Fibroblast of lung (primary cell): ENCODE data around the gene CPNE6. TPM values are rescaled to one million over a fixed set of nuclear protein-coding genes. Genes with fewer than 3 reads are reported as not detected.

Experiments used
- DNase-seq, 2 donors: peaks; one replicate each; pipeline versions ENCODE4 v3.0.0 to v3.0.0-alpha.2; 2010; ENCODE audit warnings: low read depth in 2 of 2
- H2AFZ ChIP-seq: 2 replicates; pipeline ENCODE4 v1.5.1; 2012; ENCODE audit warnings: low read length, control low read depth, inconsistent platforms
- H3K27ac ChIP-seq: 2 replicates; pipeline ENCODE4 v1.5.1; 2011; ENCODE audit warnings: low read length, control low read depth; ENCODE audit not compliant: insufficient read depth
- H3K27me3 ChIP-seq: 2 replicates; pipeline ENCODE4 v1.5.1; 2011; ENCODE audit warnings: mild to moderate bottlenecking, low read length; ENCODE audit not compliant: control insufficient read depth, insufficient read depth
- H3K36me3 ChIP-seq: 2 replicates; pipeline ENCODE4 v1.5.1; 2011; ENCODE audit warnings: low read length; ENCODE audit not compliant: control insufficient read depth, insufficient read depth
- H3K4me1 ChIP-seq: 2 replicates; pipeline ENCODE4 v1.5.1; 2011; ENCODE audit warnings: low read length; ENCODE audit not compliant: control insufficient read depth, insufficient read depth; ENCODE audit errors: extremely low read depth
- H3K4me2 ChIP-seq: 2 replicates; pipeline ENCODE4 v1.5.1; 2011; ENCODE audit warnings: low read length, control low read depth; ENCODE audit not compliant: insufficient read depth; ENCODE audit errors: extremely low read depth
- H3K4me3 ChIP-seq, 4 experiments: fragments of 200-600 bp in 1 of 4; sonication (generic) in 1 of 4; replicated peaks in 1 of 4; 2 replicates each; pipeline ENCODE4 v1.5.1; 2011 to 2016; ENCODE audit warnings: low read length in 4 of 4, low read depth in 3 of 4, mild to moderate bottlenecking in 3 of 4, control low read depth in 2 of 4, inconsistent platforms in 1 of 4, mixed read lengths in 1 of 4; ENCODE audit not compliant: insufficient read depth in 1 of 4; ENCODE audit errors: control extremely low read depth in 1 of 4
- H3K79me2 ChIP-seq: 2 replicates; pipeline ENCODE4 v1.5.1; 2012; ENCODE audit warnings: mild to moderate bottlenecking, low read length, inconsistent platforms; ENCODE audit not compliant: control insufficient read depth, insufficient read depth
- H3K9ac ChIP-seq: 2 replicates; pipeline ENCODE4 v1.5.1; 2011; ENCODE audit warnings: mild to moderate bottlenecking, low read length, control low read depth; ENCODE audit not compliant: insufficient read depth
- H3K9me3 ChIP-seq: 2 replicates; pipeline ENCODE4 v1.5.1; 2012; ENCODE audit warnings: low read depth, low read length; ENCODE audit not compliant: control insufficient read depth, insufficient read depth
- H4K20me1 ChIP-seq: 2 replicates; pipeline ENCODE4 v1.5.1; 2011; ENCODE audit warnings: low read length; ENCODE audit not compliant: control insufficient read depth, insufficient read depth; ENCODE audit errors: extremely low read depth
- CTCF ChIP-seq, 2 donors: IDR thresholded peaks in 1 of 2; conservative IDR thresholded peaks in 1 of 2; 1 replicate in 1 of 2; 2 replicates in 1 of 2; pipeline ENCODE4 v1.5.1; 2011 to 2012; ENCODE audit warnings: low read length in 2 of 2, control low read depth in 1 of 2, inconsistent platforms in 1 of 2, low read depth in 1 of 2, mild to moderate bottlenecking in 1 of 2
- EZH2 ChIP-seq: IDR thresholded peaks from 2 replicates; pipeline ENCODE4 v1.5.1; 2012; ENCODE audit warnings: low read length, control low read depth, mild to moderate bottlenecking; ENCODE audit errors: missing control alignments
- polyA plus RNA-seq, 2 donors: library from polyadenylated mRNA; depleted of rRNA in 1 of 2; stranded (reverse) in 1 of 2; unstranded in 1 of 2; fragments of >200 nt; gene quantifications; 2 replicates each; pipeline ENCODE4 v1.2.1, GENCODE V29; 2011 to 2012; ENCODE audit warnings: missing spikeins in 1 of 2
- total RNA-seq: library from RNA; depleted of rRNA; stranded (reverse); fragments of >200 nt; gene quantifications from 2 replicates; pipeline ENCODE4 v1.2.1, GENCODE V29; 2014

CPNE6 gene
- total and polyA plus RNA-seq, 2 donors (not counting 1 experiment from before 2014, with no cell fraction given): not detected

- no peaks in the 10 kb centered on the region for H3K27me3 ChIP-seq
- no peaks in the 10 kb centered on the region for H3K9me3 ChIP-seq
- H3K4me2 ChIP-seq: no peak overlapping the region
- no peak for TF ChIP-seq EZH2
- TF ChIP-seq CTCF (conservative IDR thresholded peaks at IDR 0.05 in 1 of 2, IDR thresholded peaks at IDR 0.05 in 1 of 2; ENCODE audit: low read depth in 1 of 2, low read length in 2 of 2): no peak
- no peak overlapping the region for H3K9ac ChIP-seq
- peaks cover 2% of the 10 kb centered on the region for H3K36me3 ChIP-seq
- no peaks in the 10 kb centered on the region for H4K20me1 ChIP-seq
- no peak for DNase-seq
- no peaks in the 10 kb centered on the region for H3K79me2 ChIP-seq
- peaks cover 2% of the 10 kb centered on the region for H3K4me1 ChIP-seq
- H3K27ac ChIP-seq: no peak overlapping the region
- no peak overlapping the region for H2AFZ ChIP-seq
- H3K4me3 ChIP-seq: no peak overlapping the region
Measured at GRCh38 chr14:24098927-24099813, 27.8 kb downstream of the CPNE6 start.

- Histone ChIP-seq H2AFZ (no peak overlapping the region), H3K27me3 (no peaks in the 10 kb centered on the region), H3K9me3 (no peaks in the 10 kb centered on the region), H3K79me2 (no peaks in the 10 kb centered on the region), H3K4me3 (no peak overlapping the region), H3K36me3 (peaks cover 2% of the 10 kb centered on the region), H4K20me1 (no peaks in the 10 kb centered on the region), H3K4me1 (peaks cover 1% of the 10 kb centered on the region), H3K27ac (no peak overlapping the region), H3K9ac (no peak overlapping the region), H3K4me2 (no peak overlapping the region)
- no peak for DNase-seq
- TF ChIP-seq EZH2 (no peak), CTCF (conservative IDR thresholded peaks at IDR 0.05 in 1 of 2, IDR thresholded peaks at IDR 0.05 in 1 of 2; ENCODE audit: low read depth in 1 of 2, low read length in 2 of 2) (no peak)
Measured at GRCh38 chr14:24100197-24100981, 29.0 kb downstream of the CPNE6 start.

- Histone ChIP-seq H3K4me3 (no peak overlapping the region), H3K79me2 (no peaks in the 10 kb centered on the region), H4K20me1 (no peaks in the 10 kb centered on the region), H3K27ac (no peak overlapping the region), H2AFZ (no peak overlapping the region), H3K4me2 (no peak overlapping the region), H3K27me3 (no peaks in the 10 kb centered on the region), H3K36me3 (peaks cover 2% of the 10 kb centered on the region), H3K4me1 (no peaks in the 10 kb centered on the region), H3K9ac (no peak overlapping the region), H3K9me3 (no peaks in the 10 kb centered on the region)
- TF ChIP-seq CTCF (conservative IDR thresholded peaks at IDR 0.05 in 1 of 2, IDR thresholded peaks at IDR 0.05 in 1 of 2; ENCODE audit: low read depth in 1 of 2, low read length in 2 of 2): no peak
- no peak for TF ChIP-seq EZH2
- DNase-seq: no peak
Measured at GRCh38 chr14:24100982-24101494, 29.7 kb downstream of the CPNE6 start.
